Activated naive CD4-positive, alpha-beta T cell treated with anti-CD3 and anti-CD28 coated beads for 36 hours (primary cell): ENCODE data around the gene UBAP2L. TPM values are rescaled to one million over a fixed set of nuclear protein-coding genes. Genes with fewer than 3 reads are reported as not detected.
"Not testable (repeated sequence)": the region's sequence is repeated elsewhere in the genome, so short reads cannot be mapped to it uniquely, and the experiment has no call there.

ENCODE experiments used
- CTCF ChIA-PET: fragments of 350-600 bp; sonication (Branson Sonifier 250); formaldehyde crosslinking; loops from one replicate; lab custom pipeline; 2021; ENCODE audit warnings: antibody characterized with exemption; lab: Charles Lee
- DNase-seq: peaks from one replicate; pipeline ENCODE4 v3.0.0-alpha.2; 2020
- H3K27ac Mint-ChIP-seq: one replicate; pipeline ENCODE4 v1.8.0; 2021; ENCODE audit warnings: mild to moderate bottlenecking, mixed read lengths
- H3K27me3 Mint-ChIP-seq: one replicate; pipeline ENCODE4 v1.8.0; 2021; ENCODE audit warnings: low read depth, mixed read lengths
- H3K36me3 Mint-ChIP-seq: one replicate; pipeline ENCODE4 v1.8.0; 2021; ENCODE audit warnings: low read depth, mixed read lengths
- H3K4me1 Mint-ChIP-seq: one replicate; pipeline ENCODE4 v1.8.0; 2021; ENCODE audit warnings: low read depth, mixed read lengths
- H3K4me3 Mint-ChIP-seq: one replicate; pipeline ENCODE4 v1.8.0; 2021; ENCODE audit warnings: mild to moderate bottlenecking, moderate library complexity, mixed read lengths
- H3K9me3 Mint-ChIP-seq: one replicate; pipeline ENCODE4 v1.8.0; 2021; ENCODE audit warnings: mixed read lengths
- intact Hi-C: fragments of 100-400 bp; cut with micrococcal nuclease; formaldehyde crosslinking; loops from one replicate; pipeline ENCODE4 v1.15.1; 2023
- total RNA-seq, 2 experiments: library from RNA; stranded (reverse); gene quantifications; one replicate each; pipeline ENCODE4 v1.2.3, GENCODE V29; 2021

Gene UBAP2L
- total RNA-seq, 2 experiments from 2014 or later, result 154 to 164 TPM

- DNase-seq, intact Hi-C loops, H3K9me3 Mint-ChIP-seq, H3K27ac Mint-ChIP-seq, H3K27me3 Mint-ChIP-seq, H3K4me3 Mint-ChIP-seq, CTCF ChIA-PET: not testable (repeated sequence)
- H3K36me3 Mint-ChIP-seq, result peaks cover 47% of the 10 kb centered on the region
- H3K4me1 Mint-ChIP-seq, result peaks cover 11% of the 10 kb centered on the region
Observed at GRCh38 chr1:154231112-154231511, 10.4 kb downstream of the UBAP2L start.

DNA sequence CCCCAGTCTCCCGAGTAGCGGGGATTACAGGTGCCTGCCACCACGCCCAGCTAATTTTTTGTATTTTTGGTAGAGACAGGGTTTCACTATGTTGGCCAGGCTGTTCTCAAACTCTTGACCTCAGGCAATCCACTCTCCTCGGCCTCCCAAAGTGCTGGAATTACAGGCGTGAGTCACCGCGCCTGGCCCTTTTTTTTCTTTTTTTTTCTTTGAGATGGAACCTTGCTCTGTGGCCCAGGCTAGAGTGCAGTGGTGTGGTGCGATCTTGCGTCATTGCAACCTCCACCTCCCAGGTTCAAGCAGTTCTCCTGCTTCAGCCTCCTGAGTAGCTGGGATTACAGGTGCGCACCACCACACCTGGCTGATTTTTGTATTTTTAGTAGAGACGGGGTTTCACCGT, 12.4 kb downstream of the UBAP2L start:
- H3K27me3 Mint-ChIP-seq, H3K9me3 Mint-ChIP-seq, intact Hi-C loops, DNase-seq, H3K4me3 Mint-ChIP-seq, H3K27ac Mint-ChIP-seq: not testable (repeated sequence)
- Mint-ChIP-seq H3K36me3 (peaks cover 49% of the 10 kb centered on the region), H3K4me1 (peaks cover 14% of the 10 kb centered on the region)
- CTCF ChIA-PET, result interaction anchor here (0.7 kb wide), 1 partner anchor 474 kb away, joined by 3 read pairs; no protein-coding TSS in a partner anchor

GRCh38 chr1:154236855-154237254, 16.1 kb downstream of the UBAP2L start:
- Mint-ChIP-seq H3K27me3 (no peaks in the 10 kb centered on the region), H3K4me3 (no peak overlapping the region), H3K4me1 (peaks cover 33% of the 10 kb centered on the region), H3K36me3 (peaks cover 48% of the 10 kb centered on the region), H3K9me3 (no peaks in the 10 kb centered on the region), H3K27ac (no peak overlapping the region)
- intact Hi-C loops, result no loop called here
- CTCF ChIA-PET, result no interaction called here
- DNase-seq, result no peak

DNA sequence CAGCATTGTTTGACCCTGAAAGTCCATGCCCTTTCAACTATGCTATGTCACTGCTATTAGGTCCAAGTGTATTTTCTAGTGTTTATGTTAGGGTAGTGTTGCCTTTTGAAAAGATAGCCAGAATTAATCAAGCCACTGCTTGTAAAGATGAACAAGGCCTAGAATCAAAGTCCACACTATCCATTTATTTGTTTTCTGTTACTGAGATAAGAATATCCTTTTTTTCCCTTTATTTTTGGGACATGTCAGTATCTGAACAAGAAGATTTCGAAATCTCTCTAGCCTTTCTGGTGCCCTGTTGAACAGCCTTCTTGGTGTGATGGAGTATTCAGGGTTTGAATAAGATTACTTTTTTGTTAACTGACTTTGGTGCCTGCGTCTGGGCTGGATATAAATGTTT, 16.7 kb downstream of the UBAP2L start:
- intact Hi-C loops, result no loop called here
- H3K4me3 Mint-ChIP-seq, result no peak overlapping the region
- CTCF ChIA-PET, result interaction anchor here (0.7 kb wide), 2 partner anchors 92 to 97 kb away, joined by 3 read pairs; no protein-coding TSS in a partner anchor
- no peak for DNase-seq
- H3K27me3 Mint-ChIP-seq, result no peaks in the 10 kb centered on the region
- peaks cover 53% of the 10 kb centered on the region for H3K36me3 Mint-ChIP-seq
- H3K27ac Mint-ChIP-seq, result no peak overlapping the region
- H3K9me3 Mint-ChIP-seq, result no peaks in the 10 kb centered on the region
- peaks cover 37% of the 10 kb centered on the region for H3K4me1 Mint-ChIP-seq

GRCh38 chr1:154237880-154238506, 17.2 kb downstream of the UBAP2L start:
- intact Hi-C loops, result no loop called here
- no peaks in the 10 kb centered on the region for H3K9me3 Mint-ChIP-seq
- CTCF ChIA-PET, result interaction anchor here (0.7 kb wide), 2 partner anchors 91 to 97 kb away, joined by 3 read pairs; no protein-coding TSS in a partner anchor
- H3K4me1 Mint-ChIP-seq, result peaks cover 37% of the 10 kb centered on the region
- no peak for DNase-seq
- peak overlapping the region; percentile 2 for H3K27ac Mint-ChIP-seq
- no peak overlapping the region for H3K4me3 Mint-ChIP-seq
- no peaks in the 10 kb centered on the region for H3K27me3 Mint-ChIP-seq
- peaks cover 59% of the 10 kb centered on the region for H3K36me3 Mint-ChIP-seq

DNA sequence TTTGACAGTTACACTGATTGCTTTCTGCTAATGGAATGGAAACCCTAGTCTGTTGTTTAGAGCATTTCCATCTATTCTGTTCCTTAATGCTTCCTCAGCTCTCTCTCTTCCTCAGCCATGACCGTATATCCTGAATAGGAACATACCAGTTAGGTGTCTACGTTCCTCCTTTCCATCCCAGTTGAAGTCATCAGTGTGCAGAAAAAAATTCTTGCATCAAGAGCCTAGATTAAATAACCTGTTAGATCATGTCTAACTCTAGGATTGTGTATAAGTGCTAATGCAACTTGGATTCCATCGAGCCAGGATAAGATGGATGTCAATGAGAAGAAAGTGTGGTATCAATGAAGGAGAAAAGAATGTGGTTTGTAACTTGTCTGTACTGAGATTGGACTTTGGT, 18.7 kb downstream of the UBAP2L start:
- CTCF ChIA-PET, result interaction anchor here (0.6 to 0.7 kb wide), 3 partner anchors 175 to 416 kb away, joined by 3 to 5 read pairs (median 4); no protein-coding TSS in a partner anchor
- H3K27ac Mint-ChIP-seq, result peak overlapping the region; percentile 59
- peaks cover 39% of the 10 kb centered on the region for H3K4me1 Mint-ChIP-seq

GRCh38 chr1:154240294-154240833, 19.6 kb downstream of the UBAP2L start:
- no peaks in the 10 kb centered on the region for H3K27me3 Mint-ChIP-seq
- intact Hi-C loops, result no loop called here

More for the DNA sequence above, 18.7 kb downstream of the UBAP2L start:
- Mint-ChIP-seq H3K4me3 (no peak overlapping the region), H3K9me3 (no peaks in the 10 kb centered on the region), H3K36me3 (peaks cover 68% of the 10 kb centered on the region), H3K27me3 (no peaks in the 10 kb centered on the region)
- intact Hi-C loops, result no loop called here
- no peak for DNase-seq

DNA sequence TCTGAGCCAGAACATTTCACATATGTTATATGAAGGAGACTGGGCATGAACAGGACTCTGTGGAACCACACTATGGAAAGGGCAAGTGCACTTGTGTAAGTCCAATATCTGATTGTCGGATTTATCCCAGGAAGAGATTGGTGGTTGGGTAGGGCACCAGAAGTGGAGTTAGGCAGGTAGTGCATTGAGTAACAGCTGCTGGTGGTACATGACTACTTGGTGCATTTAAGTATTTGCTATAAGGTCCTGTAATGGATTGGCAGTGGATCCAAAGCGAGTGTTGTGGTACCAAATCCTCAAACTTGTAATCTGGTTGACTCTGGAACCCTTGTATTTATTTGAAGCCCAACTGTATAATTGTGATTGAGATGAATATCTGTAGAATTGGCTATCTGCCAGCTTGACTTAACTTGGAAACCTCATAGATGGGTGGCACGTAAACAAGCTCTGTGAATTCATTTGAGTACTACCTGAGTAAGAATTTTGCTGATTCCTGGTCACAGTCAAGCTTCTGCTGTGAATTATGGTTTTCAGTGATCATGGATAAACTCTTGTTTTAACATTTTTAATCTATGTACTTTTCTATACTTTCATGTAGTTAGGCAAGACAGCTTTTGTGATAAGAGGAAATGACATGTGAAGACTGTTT, 21.1 kb downstream of the UBAP2L start:
- Mint-ChIP-seq H3K9me3 (no peaks in the 10 kb centered on the region), H3K27me3 (no peaks in the 10 kb centered on the region), H3K36me3 (peaks cover 65% of the 10 kb centered on the region), H3K27ac (peak overlapping the region; percentile 82), H3K4me1 (peaks cover 37% of the 10 kb centered on the region), H3K4me3 (no peak overlapping the region)
- no peak for DNase-seq
- CTCF ChIA-PET, result no interaction called here
- intact Hi-C loops, result no loop called here

More at GRCh38 chr1:154240294-154240833, 19.6 kb downstream of the UBAP2L start:
- no peaks in the 10 kb centered on the region for H3K9me3 Mint-ChIP-seq
- CTCF ChIA-PET, result interaction anchor here (0.6 to 0.7 kb wide), 3 partner anchors 176 to 586 kb away, joined by 3 to 4 read pairs (median 3); no protein-coding TSS in a partner anchor
- DNase-seq, result no peak
- H3K4me3 Mint-ChIP-seq, result no peak overlapping the region
- peaks cover 39% of the 10 kb centered on the region for H3K4me1 Mint-ChIP-seq
- no peak overlapping the region for H3K27ac Mint-ChIP-seq
- peaks cover 63% of the 10 kb centered on the region for H3K36me3 Mint-ChIP-seq

- Mint-ChIP-seq H3K27ac (peak overlapping the region; percentile 20), H3K4me3 (no peak overlapping the region), H3K4me1 (no peaks in the 10 kb centered on the region), H3K9me3 (no peaks in the 10 kb centered on the region), H3K36me3 (peaks cover 40% of the 10 kb centered on the region), H3K27me3 (no peaks in the 10 kb centered on the region)
- DNase-seq, result no peak
- CTCF ChIA-PET, result no interaction called here
- intact Hi-C loops, result no loop called here
Observed at GRCh38 chr1:154253671-154254070, 32.9 kb downstream of the UBAP2L start.

DNA sequence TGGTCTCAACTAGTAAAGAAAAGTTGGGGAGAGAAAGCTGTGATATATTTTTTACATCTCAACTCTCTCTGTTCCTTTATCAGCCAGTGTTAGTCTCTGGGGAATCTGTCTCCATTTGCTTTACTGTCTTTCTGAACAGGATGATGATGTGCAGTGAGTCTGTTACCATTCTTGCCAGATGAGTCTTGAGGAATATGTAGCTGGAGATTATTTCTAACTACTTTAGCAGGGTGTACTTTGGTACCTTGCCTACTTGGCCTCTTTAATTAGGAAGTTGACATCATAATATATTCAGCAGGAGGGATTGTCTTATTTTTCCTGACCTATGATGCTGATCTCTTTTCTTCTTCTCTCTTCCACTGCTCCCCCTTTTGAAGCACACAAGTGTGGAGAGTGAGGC, 35.9 kb downstream of the UBAP2L start:
- Mint-ChIP-seq H3K36me3 (peaks cover 42% of the 10 kb centered on the region), H3K4me3 (no peak overlapping the region), H3K27ac (no peak overlapping the region), H3K9me3 (no peaks in the 10 kb centered on the region), H3K4me1 (peaks cover under 1% of the 10 kb centered on the region), H3K27me3 (no peaks in the 10 kb centered on the region)
- intact Hi-C loops, result no loop called here
- DNase-seq, result no peak
- CTCF ChIA-PET, result interaction anchor here (0.8 to 1.2 kb wide), 2 partner anchors 9 to 22 kb away, joined by 3 read pairs; no protein-coding TSS in a partner anchor

DNA sequence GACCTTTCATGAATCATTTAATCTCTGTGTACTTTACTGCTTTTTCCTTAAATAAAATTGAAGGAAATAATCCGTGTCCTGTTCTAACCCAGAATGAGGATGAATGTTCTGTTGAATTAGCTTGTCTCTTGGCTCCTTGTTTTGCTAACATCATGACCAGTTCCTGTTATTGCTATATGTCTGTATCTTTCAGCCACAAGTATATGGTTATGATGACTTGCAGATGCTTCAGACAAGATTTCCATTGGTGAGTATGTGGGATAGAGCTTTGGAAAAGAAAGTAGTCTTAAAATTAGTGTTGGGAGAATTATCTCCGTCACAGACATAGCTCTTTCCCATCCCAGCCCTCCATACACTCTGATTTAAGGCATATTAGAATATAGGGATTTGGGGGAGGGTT, 38.0 kb downstream of the UBAP2L start:
- Mint-ChIP-seq H3K4me3 (no peak overlapping the region), H3K4me1 (peaks cover 20% of the 10 kb centered on the region), H3K36me3 (peaks cover 51% of the 10 kb centered on the region), H3K27me3 (no peaks in the 10 kb centered on the region), H3K9me3 (no peaks in the 10 kb centered on the region), H3K27ac (peak overlapping the region; percentile 22)
- CTCF ChIA-PET, result interaction anchor here (0.6 to 1.1 kb wide), 5 partner anchors 13 to 513 kb away, joined by 3 to 4 read pairs (median 3); no protein-coding TSS in a partner anchor
- intact Hi-C loops, result no loop called here
- DNase-seq, result no peak

DNA sequence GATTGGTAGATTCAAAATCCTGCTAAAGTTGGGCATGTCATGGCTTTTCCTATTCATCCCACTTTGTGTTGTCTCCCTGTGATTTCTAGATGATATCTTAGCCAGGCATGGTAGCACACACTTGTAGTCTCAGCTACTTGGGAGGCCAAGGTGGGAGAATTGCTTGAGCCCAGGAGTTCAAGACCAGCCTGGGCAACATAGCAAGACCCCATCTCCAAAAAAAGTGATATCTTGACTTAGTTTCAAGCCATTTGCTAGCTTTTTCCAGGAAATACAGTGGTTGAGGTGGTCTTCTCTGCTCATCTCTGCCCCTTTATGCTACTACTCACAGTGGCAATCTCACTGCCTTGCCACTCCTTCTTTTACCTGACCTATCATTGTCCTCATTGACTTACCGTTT, 39.4 kb downstream of the UBAP2L start:
- intact Hi-C loops, result no loop called here
- peak overlapping the region; percentile 38 for H3K27ac Mint-ChIP-seq
- no peaks in the 10 kb centered on the region for H3K9me3 Mint-ChIP-seq
- no peaks in the 10 kb centered on the region for H3K27me3 Mint-ChIP-seq
- CTCF ChIA-PET, result no interaction called here
- peaks cover 52% of the 10 kb centered on the region for H3K36me3 Mint-ChIP-seq
- peaks cover 32% of the 10 kb centered on the region for H3K4me1 Mint-ChIP-seq
- no peak overlapping the region for H3K4me3 Mint-ChIP-seq
- DNase-seq, result no peak
